IMR-90 (cell line): Measurements from ENCODE around the gene SVIL. TPM values are rescaled to one million over a fixed set of nuclear protein-coding genes. Genes with fewer than 3 reads are reported as not detected.

Experiments used
- ATAC-seq: fragments of 200-7000 bp; cut with Tn5 transposase; 2 replicates; pipeline ENCODE4 v1.9.1; 2020; ENCODE audit warnings: low read depth, mild to moderate bottlenecking, moderate library complexity
- BruUV-seq: library from RNA; stranded (reverse); fragments of 400-500 nt; replicated peaks from 2 replicates; lab custom pipeline; 2021; lab: Mats Ljungman, UMichigan
- CTCF ChIA-PET: fragments of 300-600 bp; formaldehyde crosslinking; extraction: SDS; loops from one replicate; lab custom pipeline; 2021; ENCODE audit warnings: antibody characterized with exemption; lab: Yijun Ruan, JAX
- POLR2A ChIA-PET: fragments of 300-600 bp; sonication (Branson Sonifier 250); formaldehyde crosslinking; loops from one replicate; lab custom pipeline; 2022; ENCODE audit warnings: antibody characterized with exemption; ENCODE audit not compliant: unreplicated experiment; lab: Charles Lee
- DNase-seq: peaks from one replicate; pipeline ENCODE4 v3.0.0; 2013
- H2AFZ ChIP-seq: replicated peaks from 2 replicates; pipeline ENCODE3; 2013; ENCODE audit warnings: low read length, mild to moderate bottlenecking; ENCODE audit not compliant: poor library complexity
- H2AK5ac ChIP-seq: 2 replicates; pipeline ENCODE4 v1.6.1; 2013; ENCODE audit warnings: low read depth, low read length, inconsistent platforms
- H2AK9ac ChIP-seq: replicated peaks from 2 replicates; pipeline ENCODE3; 2013; ENCODE audit warnings: mild to moderate bottlenecking, low read depth, low read length, moderate library complexity; ENCODE audit not compliant: poor library complexity
- H2BK120ac ChIP-seq: 2 replicates; pipeline ENCODE4 v1.6.1; 2013; ENCODE audit warnings: low read depth, low read length, inconsistent platforms
- H2BK15ac ChIP-seq: 3 replicates; pipeline ENCODE4 v1.6.1; 2013; ENCODE audit warnings: low read depth, low read length, inconsistent platforms
- H2BK20ac ChIP-seq: 2 replicates; pipeline ENCODE4 v1.6.1; 2013; ENCODE audit warnings: low read depth, mild to moderate bottlenecking, inconsistent platforms, low read length, moderate library complexity
- H2BK5ac ChIP-seq: 2 replicates; pipeline ENCODE4 v1.6.1; 2013; ENCODE audit warnings: mild to moderate bottlenecking, low read depth, low read length, inconsistent platforms; ENCODE audit not compliant: poor library complexity, severe bottlenecking
- H3K14ac ChIP-seq: replicated peaks from 2 replicates; pipeline ENCODE4 v1.6.1; 2013; ENCODE audit warnings: low read depth, low read length, inconsistent platforms
- H3K18ac ChIP-seq: 2 replicates; pipeline ENCODE4 v1.6.1; 2013; ENCODE audit warnings: low read depth, low read length, control low read depth
- H3K23ac ChIP-seq: 2 replicates; pipeline ENCODE4 v1.6.1; 2013; ENCODE audit warnings: low read depth, low read length, inconsistent platforms
- H3K27ac ChIP-seq: 2 replicates; pipeline ENCODE4 v1.5.1; 2013; ENCODE audit warnings: mild to moderate bottlenecking, control low read depth, low read length; ENCODE audit not compliant: insufficient read depth
- H3K27me3 ChIP-seq: 2 replicates; pipeline ENCODE4 v1.6.1; 2013; ENCODE audit warnings: low read length; ENCODE audit not compliant: control insufficient read depth, insufficient read depth
- H3K36me3 ChIP-seq: 2 replicates; pipeline ENCODE4 v1.6.1; 2013; ENCODE audit warnings: low read length, mixed read lengths; ENCODE audit not compliant: control insufficient read depth, insufficient read depth
- H3K4ac ChIP-seq: 2 replicates; pipeline ENCODE4 v1.6.1; 2013; ENCODE audit warnings: low read depth, low read length, inconsistent platforms
- H3K4me1 ChIP-seq: 2 replicates; pipeline ENCODE4 v1.6.1; 2013; ENCODE audit warnings: low read length, mixed read lengths; ENCODE audit not compliant: control insufficient read depth, insufficient read depth
- H3K4me2 ChIP-seq: 2 replicates; pipeline ENCODE4 v1.6.1; 2013; ENCODE audit warnings: low read depth, mild to moderate bottlenecking, control low read depth, low read length, moderate library complexity
- H3K4me3 ChIP-seq: 2 replicates; pipeline ENCODE4 v1.5.1; 2013; ENCODE audit warnings: low read depth, mild to moderate bottlenecking, control low read depth, low read length, moderate library complexity; ENCODE audit not compliant: insufficient read depth
- H3K56ac ChIP-seq: 2 replicates; pipeline ENCODE4 v1.6.1; 2013; ENCODE audit warnings: low read length, inconsistent platforms; ENCODE audit not compliant: insufficient read depth; ENCODE audit errors: extremely low read depth
- H3K79me1 ChIP-seq, 2 experiments: 2 replicates each; pipeline ENCODE4 v1.6.1; 2013; ENCODE audit warnings: low read length in 2 of 2, inconsistent platforms in 1 of 2, low read depth in 1 of 2
- H3K9ac ChIP-seq: 2 replicates; pipeline ENCODE4 v1.6.1; 2013; ENCODE audit warnings: low read depth, low read length, control low read depth
- H3K9me1 ChIP-seq: 2 replicates; pipeline ENCODE4 v1.6.1; 2013; ENCODE audit warnings: low read length, inconsistent platforms; ENCODE audit not compliant: insufficient read depth
- H3K9me3 ChIP-seq: 2 replicates; pipeline ENCODE4 v1.6.1; 2013; ENCODE audit warnings: low read length; ENCODE audit not compliant: control insufficient read depth, insufficient read depth
- H4K20me1 ChIP-seq: 2 replicates; pipeline ENCODE4 v1.6.1; 2013; ENCODE audit warnings: low read length, inconsistent platforms; ENCODE audit not compliant: insufficient read depth
- H4K5ac ChIP-seq: 2 replicates; pipeline ENCODE4 v1.6.1; 2013; ENCODE audit warnings: mild to moderate bottlenecking, low read depth, low read length, control low read depth
- H4K8ac ChIP-seq, 2 experiments: 2 replicates each; pipeline ENCODE4 v1.6.1; 2013; ENCODE audit warnings: low read depth in 2 of 2, low read length in 2 of 2, control low read depth in 1 of 2, inconsistent platforms in 1 of 2
- H4K91ac ChIP-seq: 2 replicates; pipeline ENCODE4 v1.6.1; 2013; ENCODE audit warnings: low read depth, low read length, inconsistent platforms; ENCODE audit not compliant: insufficient read depth
- BHLHE40 ChIP-seq: fragments of 150-350 bp; IDR thresholded peaks from 2 replicates; pipeline ENCODE4 v1.6.1; 2016; ENCODE audit warnings: mild to moderate bottlenecking, low read depth, low read length
- FOS ChIP-seq: fragments of 150-350 bp; IDR thresholded peaks from 2 replicates; pipeline ENCODE4 v1.6.1; 2016; ENCODE audit warnings: low read depth, low read length
- MAZ ChIP-seq: IDR thresholded peaks from 2 replicates; pipeline ENCODE4 v1.6.1; 2012; ENCODE audit warnings: low read depth, mild to moderate bottlenecking, low read length, improper control_type of control experiment, moderate library complexity, borderline replicate concordance
- NFE2L2 ChIP-seq: fragments of 150-350 bp; IDR thresholded peaks from 2 replicates; pipeline ENCODE4 v1.6.1; 2016; ENCODE audit warnings: low read depth, mild to moderate bottlenecking, low read length
- POLR2A ChIP-seq: IDR thresholded peaks from 2 replicates; pipeline ENCODE4 v1.6.1; 2012; ENCODE audit warnings: mild to moderate bottlenecking, low read depth, low read length
- RAD21 ChIP-seq: IDR thresholded peaks from 2 replicates; pipeline ENCODE4 v1.6.1; 2012; ENCODE audit warnings: low read length, improper control_type of control experiment
- SMC3 ChIP-seq: fragments of 150-350 bp; IDR thresholded peaks from 2 replicates; pipeline ENCODE4 v1.6.1; 2016; ENCODE audit warnings: low read depth, mild to moderate bottlenecking, antibody characterized with exemption, low read length, moderate library complexity
- WGBS, 2 experiments: methylation state at CpG; one replicate each; pipeline versions ENCODE4 v1.1.5 to v1.1.7; 2013; ENCODE audit warnings: missing lambda C conversion rate in 2 of 2; ENCODE audit not compliant: insufficient read length in 1 of 2; ENCODE audit errors: extremely low coverage in 2 of 2; 5-methylcytosine and 5-hydroxymethylcytosine counted together
- dilution Hi-C: fragments of 300-500 bp; cut with HindIII; formaldehyde crosslinking; loops from one replicate; pipeline ENCODE4 v1.14.3; 2018; ENCODE audit warnings: low sequenced_read_pairs; ENCODE audit not compliant: unreplicated experiment
- in situ Hi-C: fragments of 300-500 bp; cut with MboI; formaldehyde crosslinking; loops from 3 replicates; pipeline ENCODE4 v1.14.3; 2019; ENCODE audit warnings: low sequenced_read_pairs, inconsistent platforms, mixed read lengths
- intact Hi-C: fragments of 100-400 bp; cut with micrococcal nuclease; formaldehyde crosslinking; loops from 2 replicates; pipeline ENCODE4 v1.10.0; 2022
- polyA plus RNA-seq, 3 experiments: library from polyadenylated mRNA; depleted of rRNA; stranded (reverse); fragments of >200 nt; gene quantifications; 2 replicates each; pipeline ENCODE4 v1.2.3, GENCODE V29; 2012; ENCODE audit warnings: low replicate concordance in 1 of 3
- total RNA-seq: library from RNA; depleted of rRNA; stranded (reverse); fragments of >200 nt; gene quantifications from 2 replicates; pipeline ENCODE4 v1.2.3, GENCODE V29; 2012

SVIL gene
- total and polyA plus RNA-seq, 2 of the 4 experiments (the other 2 are of a cell fraction), result 11.5 to 11.6 TPM

DNA sequence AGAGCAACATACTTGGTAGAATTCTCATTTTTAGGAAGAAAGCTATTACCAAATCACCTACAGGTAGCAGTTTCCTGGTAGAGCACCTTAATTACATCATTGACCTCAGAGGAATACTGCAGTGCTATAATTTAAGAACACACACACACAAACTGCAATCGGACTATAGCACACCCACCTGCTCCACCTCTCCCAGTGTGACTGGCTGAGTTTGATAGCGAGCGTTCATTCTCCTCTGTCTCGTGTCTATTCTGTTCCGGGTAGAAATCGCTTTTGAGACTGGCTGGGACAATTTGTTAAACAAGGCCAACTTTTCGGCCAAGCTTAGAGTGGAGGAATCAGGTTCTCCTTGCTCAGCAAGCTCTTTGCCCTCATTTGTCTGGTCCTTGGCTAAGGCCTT lies 110.5 kb downstream of the SVIL start:
- H3K9me3 ChIP-seq, result no peaks in the 10 kb centered on the region
- no peak overlapping the region for H3K4me2 ChIP-seq
- no peak overlapping the region for H2BK120ac ChIP-seq
- no peak overlapping the region for H4K91ac ChIP-seq
- no peaks in the 10 kb centered on the region for H3K27me3 ChIP-seq
- no peak overlapping the region for H2AK5ac ChIP-seq
- POLR2A ChIA-PET, result no interaction called here
- H3K23ac ChIP-seq, result no peak overlapping the region
- no peak overlapping the region for H3K18ac ChIP-seq
- no peak overlapping the region for H4K5ac ChIP-seq
- no peak overlapping the region for H2AK9ac ChIP-seq
- no peak overlapping the region for H2AFZ ChIP-seq
- H2BK15ac ChIP-seq, result no peak overlapping the region
- dilution Hi-C loops, result no loop called here
- CTCF ChIA-PET, result interaction anchor here (2.3 kb wide), 1 partner anchor 11 kb away, joined by 8 read pairs; no protein-coding TSS in a partner anchor
- no peak overlapping the region for H3K4me3 ChIP-seq
- no peak overlapping the region for H3K9ac ChIP-seq
- no peak overlapping the region for H3K27ac ChIP-seq
- in situ Hi-C loops, result no loop called here
- BruUV-seq, result no TSS peak
- H3K79me1 ChIP-seq, result 0 out of 4 replicates have a peak, but pooled peaks cover 0 to 9% of the 10 kb centered on the region in 2 experiments
- 100% methylated on average over 2 of the region's 7 CpGs; no CpG with 5 or more reads in 1 of the 2 experiments for WGBS, 2 experiments
- no peaks in the 10 kb centered on the region for H3K4me1 ChIP-seq
- H4K20me1 ChIP-seq, result no peaks in the 10 kb centered on the region; the same call in 1 of the 2 replicates
- no peak overlapping the region for H3K4ac ChIP-seq
- no peak overlapping the region for H2BK20ac ChIP-seq
- intact Hi-C loops, result no loop called here
- no peak for DNase-seq
- no peak overlapping the region for H2BK5ac ChIP-seq
- H3K9me1 ChIP-seq, result no peaks in the 10 kb centered on the region
- no peak overlapping the region for H3K14ac ChIP-seq
- peaks cover 37% of the 10 kb centered on the region for H3K36me3 ChIP-seq
- no peak overlapping the region for H3K56ac ChIP-seq
- H4K8ac ChIP-seq, result no peak overlapping the region
- no peak for ATAC-seq
- TF ChIP-seq FOS (no peak), RAD21 (no peak), POLR2A (no peak), NFE2L2 (no peak), MAZ (no peak), BHLHE40 (no peak), SMC3 (no peak)
